HT1080 (cell line): Measurements from ENCODE around the gene TIMM23. TPM values are rescaled to one million over a fixed set of nuclear protein-coding genes. Genes with fewer than 3 reads are reported as not detected.
"Not testable (repeated sequence)": the region's sequence is repeated elsewhere in the genome, so short reads cannot be mapped to it uniquely, and the experiment has no call there.

Experiments
- DNase-seq: peaks from one replicate; pipeline ENCODE4 v3.0.0-alpha.2; 2015; ENCODE audit warnings: low read depth
- polyA plus RNA-seq, 2 experiments: library from polyadenylated mRNA; depleted of rRNA; stranded (reverse); fragments of >200 nt; gene quantifications; 2 replicates each; pipeline ENCODE4 v1.2.3, GENCODE V29; 2015
- total RNA-seq: library from RNA; depleted of rRNA; stranded (reverse); fragments of >200 nt; shearing (Covaris generic); gene quantifications from 2 replicates; pipeline ENCODE4 v1.2.3, GENCODE V29; 2014; rRNA removed

TIMM23 gene
- total RNA-seq = 189 and 211 TPM in 2 replicates
- 153 and 155 TPM in 2 replicates for polyA plus RNA-seq (2015; cell fraction: cytosol; rRNA removed)
- 83.7 and 84.9 TPM in 2 replicates for polyA plus RNA-seq (2015; cell fraction: nucleus; rRNA removed)

- DNase-seq = peak; percentile 82
These were observed at the start of gene TIMM23 for GRCh38 chr10:45972106-45972812. Gene TIMM23 (plus strand): TSS chr10:45972489. CDS start chr10:45972625, 136 bp downstream.

GRCh38 chr10:45926790-45927189, 45.5 kb upstream of the TIMM23 start:
- DNase-seq = not testable (repeated sequence)

- not testable (repeated sequence) for DNase-seq
These were observed 41.0 kb upstream of the TIMM23 start for GRCh38 chr10:45931305-45931704.

- peak; percentile 6 for DNase-seq
These were observed 37.5 kb upstream of the TIMM23 start for GRCh38 chr10:45934788-45935187.

GRCh38 chr10:45939176-45939697, 33.1 kb upstream of the TIMM23 start:
- not testable (repeated sequence) for DNase-seq

- DNase-seq = not testable (repeated sequence)
These were observed 31.1 kb upstream of the TIMM23 start for GRCh38 chr10:45941196-45941595.

GRCh38 chr10:45945476-45945875, 26.8 kb upstream of the TIMM23 start:
- not testable (repeated sequence) for DNase-seq

GRCh38 chr10:45947363-45947762, 24.9 kb upstream of the TIMM23 start:
- DNase-seq = not testable (repeated sequence)

- not testable (repeated sequence) for DNase-seq
These were observed 23.5 kb upstream of the TIMM23 start for GRCh38 chr10:45948801-45949200.

- DNase-seq = not testable (repeated sequence)
These were observed 17.9 kb upstream of the TIMM23 start for GRCh38 chr10:45954367-45954766.

- DNase-seq = not testable (repeated sequence)
These were observed 15.7 kb upstream of the TIMM23 start for GRCh38 chr10:45956634-45957033.

GRCh38 chr10:45957928-45958327, 14.4 kb upstream of the TIMM23 start:
- DNase-seq = not testable (repeated sequence)

- DNase-seq = not testable (repeated sequence)
These were observed 9.4 kb upstream of the TIMM23 start for GRCh38 chr10:45962686-45963452.

GRCh38 chr10:45971019-45971418, 1.3 kb upstream of the TIMM23 start:
- DNase-seq = not testable (repeated sequence)

- not testable (repeated sequence) for DNase-seq
These were observed 565 bp upstream of the TIMM23 start for GRCh38 chr10:45971742-45972105.

- not testable (repeated sequence) for DNase-seq
These were observed 502 bp downstream of the TIMM23 start for GRCh38 chr10:45972813-45973169.

- DNase-seq = not testable (repeated sequence)
These were observed 1.8 kb downstream of the TIMM23 start for GRCh38 chr10:45974041-45974440.

GRCh38 chr10:45978554-45978953, 6.3 kb downstream of the TIMM23 start:
- DNase-seq = not testable (repeated sequence)

GRCh38 chr10:45981367-45981766, 9.1 kb downstream of the TIMM23 start:
- not testable (repeated sequence) for DNase-seq

- DNase-seq = peak; percentile 41
These were observed 11.4 kb downstream of the TIMM23 start for GRCh38 chr10:45983538-45984186.

GRCh38 chr10:45984473-45984872, 12.2 kb downstream of the TIMM23 start:
- not testable (repeated sequence) for DNase-seq
